Choroid plexus epithelial cell (primary cell): ENCODE results near the gene SHISAL1.

ENCODE experiments used
- DNase-seq: peaks from one replicate; pipeline ENCODE4 v3.0.0-alpha.2; 2010; ENCODE audit warnings: low read depth
- H3K4me3 ChIP-seq: 2 replicates; pipeline ENCODE4 v1.5.1; 2011; ENCODE audit warnings: low read depth, mild to moderate bottlenecking, control low read depth, low read length, moderate library complexity
- TF ChIP-seq, protein P1 (sequence below): conservative IDR thresholded peaks from 2 replicates; pipeline ENCODE4 v1.5.1; 2011; ENCODE audit warnings: low read depth, mild to moderate bottlenecking, control low read depth, inconsistent platforms, low read length, moderate library complexity

The SHISAL1 gene

DNA sequence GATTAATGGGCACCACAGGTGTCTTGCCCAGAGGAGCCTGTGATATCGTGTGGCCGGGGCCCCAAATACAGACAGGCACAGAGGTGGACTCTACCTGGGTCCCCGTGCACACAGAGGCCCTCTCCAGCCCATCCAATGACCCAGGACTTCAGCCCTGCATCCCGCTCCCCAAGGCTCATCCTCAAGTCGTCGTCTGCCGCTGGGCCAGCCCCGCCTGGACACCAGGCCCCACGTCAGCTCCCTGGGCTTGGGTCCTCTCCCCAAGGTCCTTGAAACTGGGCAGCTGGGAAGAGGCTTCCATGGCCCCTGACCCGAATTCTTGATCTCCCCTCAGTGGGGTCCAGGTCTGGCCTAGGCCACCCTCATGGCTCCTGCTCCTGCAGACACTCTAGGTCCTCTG is 20.2 kb downstream of the SHISAL1 start:
- no peak for DNase-seq
- H3K4me3 ChIP-seq: no peak overlapping the region
- TF ChIP-seq, protein P1, sequence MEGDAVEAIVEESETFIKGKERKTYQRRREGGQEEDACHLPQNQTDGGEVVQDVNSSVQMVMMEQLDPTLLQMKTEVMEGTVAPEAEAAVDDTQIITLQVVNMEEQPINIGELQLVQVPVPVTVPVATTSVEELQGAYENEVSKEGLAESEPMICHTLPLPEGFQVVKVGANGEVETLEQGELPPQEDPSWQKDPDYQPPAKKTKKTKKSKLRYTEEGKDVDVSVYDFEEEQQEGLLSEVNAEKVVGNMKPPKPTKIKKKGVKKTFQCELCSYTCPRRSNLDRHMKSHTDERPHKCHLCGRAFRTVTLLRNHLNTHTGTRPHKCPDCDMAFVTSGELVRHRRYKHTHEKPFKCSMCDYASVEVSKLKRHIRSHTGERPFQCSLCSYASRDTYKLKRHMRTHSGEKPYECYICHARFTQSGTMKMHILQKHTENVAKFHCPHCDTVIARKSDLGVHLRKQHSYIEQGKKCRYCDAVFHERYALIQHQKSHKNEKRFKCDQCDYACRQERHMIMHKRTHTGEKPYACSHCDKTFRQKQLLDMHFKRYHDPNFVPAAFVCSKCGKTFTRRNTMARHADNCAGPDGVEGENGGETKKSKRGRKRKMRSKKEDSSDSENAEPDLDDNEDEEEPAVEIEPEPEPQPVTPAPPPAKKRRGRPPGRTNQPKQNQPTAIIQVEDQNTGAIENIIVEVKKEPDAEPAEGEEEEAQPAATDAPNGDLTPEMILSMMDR: no peak

DNA sequence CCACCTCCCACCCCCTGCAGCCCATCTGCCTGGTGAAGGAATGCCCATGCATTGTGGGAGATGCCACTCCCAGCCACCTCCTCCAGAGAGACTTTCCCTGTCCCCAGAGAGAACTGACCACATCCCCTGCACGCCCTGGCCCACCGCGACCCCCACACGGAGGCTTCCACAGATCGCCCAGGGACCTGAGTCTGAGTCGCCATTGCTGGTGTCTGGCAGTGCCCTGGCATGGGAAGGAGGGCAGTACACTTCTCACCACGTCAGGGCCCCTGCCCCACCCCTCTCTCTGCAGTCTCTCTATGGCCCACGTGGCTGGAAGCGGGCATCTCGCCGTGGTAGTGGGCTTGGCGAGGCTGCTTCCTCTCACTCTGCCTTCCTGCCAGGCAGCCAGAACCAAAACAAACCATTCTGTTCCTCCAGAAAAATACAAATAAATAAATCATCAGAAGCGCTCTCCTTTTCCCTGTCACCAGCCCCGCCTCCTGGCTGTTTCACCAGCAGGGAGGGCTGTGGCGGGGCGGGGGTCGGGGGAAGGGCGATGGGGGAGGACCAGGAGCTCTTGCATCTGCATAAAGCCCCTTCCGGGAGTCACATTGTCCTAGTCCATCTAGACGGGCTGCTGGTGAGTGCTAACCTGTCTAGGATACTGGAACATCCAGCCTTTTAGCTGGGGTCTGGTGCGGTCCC is 20.9 kb downstream of the SHISAL1 start:
- TF ChIP-seq, protein P1: no peak
- H3K4me3 ChIP-seq: no peak overlapping the region
- no peak for DNase-seq

DNA sequence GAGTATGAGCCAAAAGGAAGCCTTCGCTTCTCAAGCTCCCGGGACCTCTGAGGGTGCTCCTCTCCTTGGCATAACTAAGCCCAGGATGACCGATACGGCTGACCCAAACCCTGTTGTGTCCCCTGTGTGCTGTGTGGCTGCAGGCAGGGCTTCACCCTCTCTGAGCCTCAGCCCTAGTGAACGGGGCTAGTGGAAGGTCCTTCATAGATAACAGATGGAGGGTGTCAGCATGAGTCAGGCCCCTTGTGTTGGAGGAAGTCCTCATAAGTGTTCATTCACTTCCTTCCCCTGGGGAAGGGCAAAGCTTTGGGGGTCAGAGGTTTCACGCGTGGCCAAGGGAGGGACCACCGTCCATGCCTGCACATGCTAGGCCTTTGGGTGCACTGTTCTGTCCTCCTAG is 21.5 kb downstream of the SHISAL1 start:
- no peak overlapping the region for H3K4me3 ChIP-seq
- TF ChIP-seq, protein P1: no peak
- no peak for DNase-seq

DNA sequence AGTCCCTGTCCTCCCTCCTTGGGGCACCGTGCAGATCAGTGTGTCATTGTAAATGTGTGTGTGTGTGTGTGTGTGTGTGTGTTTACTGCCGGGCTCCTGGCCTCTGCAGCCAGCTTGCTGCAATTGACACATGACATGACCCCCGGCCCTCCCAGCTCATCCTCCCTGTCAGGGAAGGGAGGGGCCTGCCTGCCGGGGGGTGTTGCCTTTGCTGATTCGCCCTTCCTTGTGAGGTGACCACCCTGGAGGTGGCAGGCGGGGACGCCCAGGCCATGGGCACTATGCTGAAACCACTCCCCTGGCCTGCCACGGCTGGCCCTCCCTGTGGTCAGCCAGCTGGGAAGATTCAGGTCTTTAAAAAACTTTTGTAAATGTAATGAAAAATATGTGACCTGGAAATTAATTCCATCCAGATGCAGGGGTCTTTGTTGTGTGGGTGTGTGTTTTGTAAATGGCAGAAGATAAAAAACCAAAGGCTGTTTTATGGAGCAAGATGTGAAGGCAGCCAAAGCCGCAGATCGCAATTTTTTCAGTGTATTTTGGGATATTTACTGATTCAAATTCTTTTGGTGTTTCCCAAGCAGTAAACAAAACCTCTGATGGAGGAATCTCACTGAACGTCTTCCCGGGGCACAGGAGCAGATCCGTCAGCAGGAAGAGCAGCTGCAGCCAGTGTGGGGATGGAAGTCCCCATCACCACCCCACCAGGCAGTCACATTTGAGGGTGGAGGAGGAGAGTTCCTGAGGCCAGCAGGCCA is 23.2 kb downstream of the SHISAL1 start:
- peak; percentile 10 for DNase-seq
- H3K4me3 ChIP-seq: no peak overlapping the region
- TF ChIP-seq, protein P1: no peak

DNA sequence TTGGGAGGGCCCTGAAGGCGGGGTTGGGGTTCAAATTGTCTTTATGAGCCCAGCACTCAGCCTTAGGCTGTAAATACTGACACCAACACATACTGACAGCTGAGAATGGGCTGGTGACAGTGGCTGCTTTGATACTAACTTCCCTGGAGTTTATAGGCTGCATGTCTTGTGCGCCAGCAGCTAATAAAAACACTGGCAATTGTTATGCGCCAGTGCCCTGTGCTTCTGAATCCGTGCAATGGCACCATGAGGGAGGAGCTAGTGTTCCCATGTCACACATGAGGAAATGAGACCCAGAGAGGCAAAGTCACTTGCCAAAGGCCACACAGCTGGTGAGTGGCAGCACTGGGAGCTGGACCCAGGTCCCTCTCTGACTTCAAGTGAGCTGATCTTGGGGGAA is 23.8 kb downstream of the SHISAL1 start:
- no peak overlapping the region for H3K4me3 ChIP-seq
- TF ChIP-seq, protein P1: no peak
- no peak for DNase-seq

DNA sequence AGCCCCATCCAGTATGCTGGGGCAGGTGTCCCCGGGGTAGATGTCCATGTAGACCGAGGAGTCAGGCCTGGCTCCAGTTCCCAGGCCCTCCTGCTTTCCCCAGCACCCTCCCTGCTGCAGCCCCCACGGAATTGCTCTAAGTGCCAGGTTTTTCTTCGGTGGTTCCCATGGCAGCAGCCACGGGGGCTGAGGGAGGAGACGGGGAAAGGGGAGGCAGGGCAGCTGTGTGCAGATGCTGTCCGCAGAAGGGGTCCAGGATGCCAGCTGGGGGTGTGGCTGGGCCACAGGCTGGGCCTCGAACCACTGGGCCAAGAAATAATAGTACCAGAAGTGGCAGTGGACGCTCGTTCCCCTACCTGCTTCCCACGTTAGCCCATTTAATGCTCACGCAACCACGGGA is 25.0 kb downstream of the SHISAL1 start:
- H3K4me3 ChIP-seq: no peak overlapping the region
- no peak for DNase-seq
- TF ChIP-seq, protein P1: no peak
